HG03469 (cell line): ENCODE data around the gene DDC.

Experiments
- ATAC-seq: cut with Tn5 transposase; IDR thresholded peaks from one replicate; pipeline ENCODE4 v1.9.1; 2021; ENCODE audit warnings: mild to moderate bottlenecking, moderate library complexity, moderate number of reproducible peaks; ENCODE audit not compliant: unreplicated experiment

DDC gene

GRCh38 chr7:50418526-50419290, 146.5 kb downstream of the DDC start:
- ATAC-seq, result no peak

GRCh38 chr7:50418086-50418515, 147.1 kb downstream of the DDC start:
- ATAC-seq, result peak; percentile 75

GRCh38 chr7:50416527-50417182, 148.6 kb downstream of the DDC start:
- peak; percentile 78 for ATAC-seq

GRCh38 chr7:50415844-50416364, 149.3 kb downstream of the DDC start:
- no peak for ATAC-seq

GRCh38 chr7:50413561-50413960, 151.6 kb downstream of the DDC start:
- ATAC-seq, result no peak

GRCh38 chr7:50412973-50413372, 152.2 kb downstream of the DDC start:
- ATAC-seq, result no peak

GRCh38 chr7:50411332-50411731, 153.9 kb downstream of the DDC start:
- no peak for ATAC-seq

GRCh38 chr7:50409856-50410745, 155.1 kb downstream of the DDC start:
- peak; percentile 55 for ATAC-seq
